ENCODE measurements around the gene CELA3B.

DNA sequence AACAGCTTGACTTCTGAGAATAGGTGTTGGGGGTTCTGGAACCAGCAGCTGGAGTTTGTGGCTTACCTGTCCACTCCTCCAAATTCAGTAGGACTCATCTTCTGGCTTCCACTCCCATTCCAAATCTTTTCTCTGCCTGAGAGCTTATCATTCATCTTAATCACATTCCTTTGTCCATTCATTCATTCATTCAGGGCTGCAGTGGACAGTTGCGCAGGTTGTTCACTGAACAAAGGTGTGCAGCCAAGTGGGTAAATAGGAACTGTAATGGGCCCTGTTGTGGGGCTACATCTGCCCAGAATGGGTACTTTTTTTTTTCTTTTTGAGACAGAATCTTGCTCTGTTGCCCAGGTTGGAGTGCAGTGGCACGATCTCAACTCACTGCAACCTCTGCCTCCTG is 36.3 kb upstream of the CELA3B start:
- TF ChIP-seq, protein P1, sequence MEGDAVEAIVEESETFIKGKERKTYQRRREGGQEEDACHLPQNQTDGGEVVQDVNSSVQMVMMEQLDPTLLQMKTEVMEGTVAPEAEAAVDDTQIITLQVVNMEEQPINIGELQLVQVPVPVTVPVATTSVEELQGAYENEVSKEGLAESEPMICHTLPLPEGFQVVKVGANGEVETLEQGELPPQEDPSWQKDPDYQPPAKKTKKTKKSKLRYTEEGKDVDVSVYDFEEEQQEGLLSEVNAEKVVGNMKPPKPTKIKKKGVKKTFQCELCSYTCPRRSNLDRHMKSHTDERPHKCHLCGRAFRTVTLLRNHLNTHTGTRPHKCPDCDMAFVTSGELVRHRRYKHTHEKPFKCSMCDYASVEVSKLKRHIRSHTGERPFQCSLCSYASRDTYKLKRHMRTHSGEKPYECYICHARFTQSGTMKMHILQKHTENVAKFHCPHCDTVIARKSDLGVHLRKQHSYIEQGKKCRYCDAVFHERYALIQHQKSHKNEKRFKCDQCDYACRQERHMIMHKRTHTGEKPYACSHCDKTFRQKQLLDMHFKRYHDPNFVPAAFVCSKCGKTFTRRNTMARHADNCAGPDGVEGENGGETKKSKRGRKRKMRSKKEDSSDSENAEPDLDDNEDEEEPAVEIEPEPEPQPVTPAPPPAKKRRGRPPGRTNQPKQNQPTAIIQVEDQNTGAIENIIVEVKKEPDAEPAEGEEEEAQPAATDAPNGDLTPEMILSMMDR (IDR thresholded peaks at IDR 0.05 in 4 of 5, conservative IDR thresholded peaks at IDR 0.05 in 1 of 5): no peak
- no peak for TF ChIP-seq POLR2A (IDR thresholded peaks at IDR 0.05)

Measured in gastrocnemius medialis (tissue), 4 donors.